ENCODE data around the gene COL25A1.

COL25A1 gene

GRCh38 chr4:109302361-109303139 is at the start of gene COL25A1:
Gene COL25A1, minus strand, starts transcription at chr4:109302658.
- DNase-seq: no peak

- no peak for DNase-seq
These were observed 47.7 kb upstream of the COL25A1 start for GRCh38 chr4:109350121-109350520.

- no peak for DNase-seq
These were observed 32.0 kb upstream of the COL25A1 start for GRCh38 chr4:109334129-109335105.

- DNase-seq: peak in 1 of 2 donors; percentile 13
These were observed 30.5 kb upstream of the COL25A1 start for GRCh38 chr4:109332926-109333464.

GRCh38 chr4:109327641-109328040 is 25.2 kb upstream of the COL25A1 start:
- DNase-seq: no peak

- DNase-seq: no peak
These were observed 23.2 kb upstream of the COL25A1 start for GRCh38 chr4:109325698-109326097.

GRCh38 chr4:109323348-109323747 is 20.9 kb upstream of the COL25A1 start:
- no peak for DNase-seq

- DNase-seq: peak; percentile 16 to 18
These were observed 18.8 kb upstream of the COL25A1 start for GRCh38 chr4:109321232-109321631.

GRCh38 chr4:109319684-109320083 is 17.2 kb upstream of the COL25A1 start:
- no peak for DNase-seq

- no peak for DNase-seq
These were observed 16.7 kb upstream of the COL25A1 start for GRCh38 chr4:109319156-109319555.

- no peak for DNase-seq
These were observed 13.4 kb upstream of the COL25A1 start for GRCh38 chr4:109315818-109316217.

GRCh38 chr4:109315341-109315740 is 12.9 kb upstream of the COL25A1 start:
- no peak for DNase-seq

- no peak for DNase-seq
These were observed 11.0 kb upstream of the COL25A1 start for GRCh38 chr4:109313168-109314133.

- DNase-seq: peak; percentile 7 to 29
These were observed 660 bp upstream of the COL25A1 start for GRCh38 chr4:109303140-109303496.

GRCh38 chr4:109301651-109302360 is 652 bp downstream of the COL25A1 start:
- DNase-seq: no peak

- no peak for DNase-seq
These were observed 4.0 kb downstream of the COL25A1 start for GRCh38 chr4:109298279-109299010.

GRCh38 chr4:109296527-109296926 is 5.9 kb downstream of the COL25A1 start:
- no peak for DNase-seq

GRCh38 chr4:109295081-109295480 is 7.4 kb downstream of the COL25A1 start:
- no peak for DNase-seq

- DNase-seq: no peak
These were observed 7.9 kb downstream of the COL25A1 start for GRCh38 chr4:109294468-109295020.

- DNase-seq: peak; percentile 44 to 65
These were observed 8.5 kb downstream of the COL25A1 start for GRCh38 chr4:109294006-109294405.
